ENCODE measurements around the gene CXCR6.

The CXCR6 gene

GRCh38 chr3:45949432-45949831 is 6.2 kb downstream of the CXCR6 start:
- no peak for DNase-seq

- no peak for DNase-seq
These were observed 6.9 kb downstream of the CXCR6 start for GRCh38 chr3:45950131-45950530.

- DNase-seq, result no peak
These were observed 7.7 kb downstream of the CXCR6 start for GRCh38 chr3:45950686-45951600.

- DNase-seq, result no peak
These were observed 8.7 kb downstream of the CXCR6 start for GRCh38 chr3:45951946-45952345.

GRCh38 chr3:45952456-45952855 is 9.2 kb downstream of the CXCR6 start:
- DNase-seq, result no peak

GRCh38 chr3:45953536-45953935 is 10.3 kb downstream of the CXCR6 start:
- DNase-seq, result no peak

- DNase-seq, result no peak
These were observed 11.0 kb downstream of the CXCR6 start for GRCh38 chr3:45954306-45954705.

GRCh38 chr3:45955017-45955647 is 11.9 kb downstream of the CXCR6 start:
- DNase-seq, result no peak

- no peak for DNase-seq
These were observed 12.4 kb downstream of the CXCR6 start for GRCh38 chr3:45955706-45956105.

GRCh38 chr3:45957586-45957985 is 14.3 kb downstream of the CXCR6 start:
- peak; percentile 1 for DNase-seq

GRCh38 chr3:45958321-45958791 is 15.1 kb downstream of the CXCR6 start:
- DNase-seq, result no peak

- no peak for DNase-seq
These were observed 15.9 kb downstream of the CXCR6 start for GRCh38 chr3:45959201-45959600.

- no peak for DNase-seq
These were observed 17.0 kb downstream of the CXCR6 start for GRCh38 chr3:45960289-45960688.

GRCh38 chr3:45962033-45962432 is 18.8 kb downstream of the CXCR6 start:
- DNase-seq, result no peak

GRCh38 chr3:45964139-45964538 is 20.9 kb downstream of the CXCR6 start:
- DNase-seq, result no peak

- no peak for DNase-seq
These were observed 22.0 kb downstream of the CXCR6 start for GRCh38 chr3:45965253-45965652.

GRCh38 chr3:45965653-45966052 is 22.4 kb downstream of the CXCR6 start:
- DNase-seq, result no peak

- DNase-seq, result no peak
These were observed 23.1 kb downstream of the CXCR6 start for GRCh38 chr3:45966371-45966791.

- no peak for DNase-seq
These were observed 23.8 kb downstream of the CXCR6 start for GRCh38 chr3:45966950-45967640.

GRCh38 chr3:45967724-45968123 is 24.5 kb downstream of the CXCR6 start:
- DNase-seq, result no peak

- no peak for DNase-seq
These were observed 24.9 kb downstream of the CXCR6 start for GRCh38 chr3:45968149-45968548.

GRCh38 chr3:45968706-45969105 is 25.4 kb downstream of the CXCR6 start:
- no peak for DNase-seq

- no peak for DNase-seq
These were observed 25.9 kb downstream of the CXCR6 start for GRCh38 chr3:45969116-45969515.

GRCh38 chr3:45969953-45970352 is 26.7 kb downstream of the CXCR6 start:
- DNase-seq, result no peak

Data from COR-L47 (cell line).